Mucosa of descending colon (tissue), 3 donors: ENCODE data around the gene SDS. TPM values are rescaled to one million over a fixed set of nuclear protein-coding genes. Genes with fewer than 3 reads are reported as not detected.

ENCODE experiments used
- ATAC-seq: fragments of 200-7000 bp; cut with Tn5 transposase; one replicate; pipeline ENCODE4 v1.9.1; 2020; ENCODE audit warnings: mild to moderate bottlenecking, moderate library complexity
- DNase-seq, 3 donors: peaks; one replicate each; pipeline ENCODE4 v3.0.0-alpha.2; 2020
- H3K36me3 ChIP-seq: fragments of 200-600 bp; one replicate; pipeline ENCODE4 v1.8.0; 2021; ENCODE audit warnings: low read depth, mild to moderate bottlenecking
- H3K4me1 ChIP-seq: fragments of 200-600 bp; one replicate; pipeline ENCODE4 v1.8.0; 2021; ENCODE audit warnings: low read depth, mild to moderate bottlenecking
- H3K4me3 ChIP-seq: fragments of 200-600 bp; one replicate; pipeline ENCODE4 v1.8.0; 2021; ENCODE audit warnings: mild to moderate bottlenecking
- H3K9me3 ChIP-seq: fragments of 200-600 bp; one replicate; pipeline ENCODE4 v1.8.0; 2021; ENCODE audit warnings: mild to moderate bottlenecking
- intact Hi-C, 2 donors: fragments of 100-400 bp; cut with DNase I in 1 of 2; cut with micrococcal nuclease in 1 of 2; formaldehyde crosslinking; loops; one replicate each; pipeline versions ENCODE4 v1.11.0 to v1.11.1; 2022; cut with DNase I, micrococcal nuclease
- total RNA-seq, 3 donors: library from RNA; stranded (reverse); fragmentation: NEBNext Ultra II Directional in 2 of 3; extraction: Animal tissue kit (Norgen Biotek cat#: 25700) in 2 of 3; gene quantifications; one replicate each; pipeline versions ENCODE4 v1.2.1 to v1.2.4, GENCODE V29; 2021 to 2023
- TF ChIP-seq, protein P1 (sequence below): fragments of 200-600 bp; IDR thresholded peaks from one replicate; pipeline ENCODE4 v1.8.0; 2022; ENCODE audit warnings: antibody characterized with exemption, mild to moderate bottlenecking
- donor health status: DM: no; HTN: no; CAD: no; lungs with moderate emphysema.
- donor health status: DM: no; HTN: no; CAD: no.
- donor health status: DM: no; HTN: yes; CAD: no.

Gene SDS
- total RNA-seq, 3 donors from 2014 or later = 0.44 to 3.9 (median 3.2) TPM

DNA sequence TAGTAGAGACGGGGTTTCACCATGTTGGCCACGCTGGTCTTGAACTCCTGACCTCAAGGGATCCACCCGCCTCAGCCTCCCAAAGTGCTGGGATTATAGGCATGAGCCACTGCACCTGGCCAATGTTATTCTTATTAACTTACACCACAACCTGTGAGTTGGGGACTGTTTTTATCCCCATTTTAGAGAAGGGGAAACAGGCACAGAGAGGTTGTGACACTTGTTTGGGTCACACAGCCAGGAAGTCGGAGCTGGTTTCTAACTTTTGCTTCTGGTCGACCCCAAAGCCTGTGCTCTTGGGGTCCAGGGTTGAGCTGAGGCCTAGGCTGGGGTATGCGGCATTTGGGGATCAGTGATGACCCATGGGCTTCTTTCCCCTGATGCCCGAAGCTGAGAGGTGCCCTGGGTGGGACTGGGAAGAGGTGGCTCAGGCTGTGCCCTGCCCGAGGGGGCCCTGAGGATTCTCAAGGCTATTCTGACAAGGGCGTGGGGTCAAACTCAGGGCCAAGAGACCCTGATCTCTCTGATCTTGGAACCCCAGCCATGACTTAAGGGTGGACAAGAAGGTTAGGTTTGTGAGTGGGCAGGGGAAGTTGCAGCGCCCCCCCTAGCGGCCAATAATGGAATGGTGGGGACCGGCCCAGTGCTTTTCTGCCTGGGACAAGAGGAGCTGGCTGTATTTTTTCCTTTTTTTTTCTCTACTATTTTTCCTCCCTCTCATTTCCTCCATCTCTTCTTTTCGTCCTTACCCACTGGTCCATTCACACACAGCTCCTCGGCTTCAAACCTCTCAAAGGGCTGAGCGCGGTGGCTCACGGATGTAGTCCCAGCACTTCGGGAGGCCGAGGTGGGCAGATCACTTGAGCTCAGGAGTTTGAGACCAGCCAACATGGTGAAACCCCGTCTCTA, 21.5 kb upstream of the SDS start:
- H3K4me3 ChIP-seq = no peak overlapping the region
- no peaks in the 10 kb centered on the region for H3K36me3 ChIP-seq
- H3K4me1 ChIP-seq = no peaks in the 10 kb centered on the region
- DNase-seq (peak in 2 of 3 donors; percentile 72 to 77), ATAC-seq (peak; percentile 61)
- TF ChIP-seq, protein P1, sequence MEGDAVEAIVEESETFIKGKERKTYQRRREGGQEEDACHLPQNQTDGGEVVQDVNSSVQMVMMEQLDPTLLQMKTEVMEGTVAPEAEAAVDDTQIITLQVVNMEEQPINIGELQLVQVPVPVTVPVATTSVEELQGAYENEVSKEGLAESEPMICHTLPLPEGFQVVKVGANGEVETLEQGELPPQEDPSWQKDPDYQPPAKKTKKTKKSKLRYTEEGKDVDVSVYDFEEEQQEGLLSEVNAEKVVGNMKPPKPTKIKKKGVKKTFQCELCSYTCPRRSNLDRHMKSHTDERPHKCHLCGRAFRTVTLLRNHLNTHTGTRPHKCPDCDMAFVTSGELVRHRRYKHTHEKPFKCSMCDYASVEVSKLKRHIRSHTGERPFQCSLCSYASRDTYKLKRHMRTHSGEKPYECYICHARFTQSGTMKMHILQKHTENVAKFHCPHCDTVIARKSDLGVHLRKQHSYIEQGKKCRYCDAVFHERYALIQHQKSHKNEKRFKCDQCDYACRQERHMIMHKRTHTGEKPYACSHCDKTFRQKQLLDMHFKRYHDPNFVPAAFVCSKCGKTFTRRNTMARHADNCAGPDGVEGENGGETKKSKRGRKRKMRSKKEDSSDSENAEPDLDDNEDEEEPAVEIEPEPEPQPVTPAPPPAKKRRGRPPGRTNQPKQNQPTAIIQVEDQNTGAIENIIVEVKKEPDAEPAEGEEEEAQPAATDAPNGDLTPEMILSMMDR = peak; percentile 76
- no peaks in the 10 kb centered on the region for H3K9me3 ChIP-seq
- intact Hi-C loops = no loop called here

DNA sequence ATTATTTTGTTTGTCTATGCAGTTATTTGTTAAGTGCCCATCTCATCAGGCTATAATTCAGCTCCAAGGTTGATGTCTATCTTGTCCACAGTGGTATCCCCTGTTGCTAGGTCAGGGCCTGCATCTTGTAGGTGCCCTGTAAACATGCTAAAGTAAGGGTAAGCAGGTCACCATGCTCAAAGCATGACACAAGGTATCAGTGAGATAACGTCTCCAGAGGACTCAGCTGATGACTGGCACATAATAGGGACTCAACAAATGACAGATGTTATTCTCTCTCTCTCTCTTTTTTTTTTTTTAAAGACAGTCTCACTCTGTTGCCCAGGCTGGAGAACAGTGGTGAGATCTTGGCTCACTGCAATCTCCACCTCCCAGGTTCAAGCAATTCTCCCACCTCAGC, 20.8 kb upstream of the SDS start:
- TF ChIP-seq, protein P1 = no peak
- Histone ChIP-seq H3K36me3 (no peaks in the 10 kb centered on the region), H3K9me3 (no peaks in the 10 kb centered on the region), H3K4me1 (no peaks in the 10 kb centered on the region), H3K4me3 (no peak overlapping the region)
- DNase-seq (no peak), ATAC-seq (no peak)
- intact Hi-C loops = no loop called here

DNA sequence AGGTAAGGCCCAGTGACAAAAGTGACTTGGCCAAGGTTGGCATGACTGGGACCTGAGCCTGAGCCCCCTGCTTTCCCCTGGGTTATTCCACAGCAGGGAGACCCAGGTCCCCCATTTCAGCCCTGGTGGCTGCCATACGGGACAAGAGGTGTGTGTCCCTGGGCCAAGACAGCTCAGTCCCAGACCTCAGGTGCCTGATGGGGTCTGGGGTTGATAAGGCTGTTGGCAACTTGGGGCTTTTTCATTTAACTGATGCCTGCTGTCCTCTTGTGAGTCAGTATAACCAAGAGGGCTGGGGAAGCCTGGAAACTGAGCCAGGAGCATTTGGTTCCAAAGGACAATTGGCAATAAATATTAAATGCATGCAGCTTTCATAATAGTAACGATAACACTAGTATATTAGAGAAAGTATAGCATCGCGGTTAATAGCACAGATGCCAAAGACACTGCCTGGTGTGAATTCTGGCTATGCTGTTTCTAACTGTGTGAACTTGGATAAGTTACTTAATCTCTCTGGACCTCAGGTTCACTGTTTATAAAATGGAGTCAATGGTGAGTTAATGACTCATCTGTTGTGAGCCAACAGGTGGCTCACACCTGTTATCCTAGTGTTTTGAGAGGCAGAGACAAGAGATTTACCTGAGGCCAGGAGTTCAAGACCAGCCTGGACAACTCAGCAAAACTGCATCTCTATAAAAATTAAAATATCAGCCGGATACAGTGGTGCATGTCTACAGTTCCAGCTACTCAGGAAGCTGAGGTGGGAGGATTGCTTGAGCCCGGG, 19.4 kb upstream of the SDS start:
- ATAC-seq = no peak
- TF ChIP-seq, protein P1 = no peak
- Histone ChIP-seq H3K4me1 (no peaks in the 10 kb centered on the region), H3K36me3 (no peaks in the 10 kb centered on the region), H3K4me3 (peak overlapping the region; percentile 44), H3K9me3 (no peaks in the 10 kb centered on the region)
- no peak for DNase-seq
- intact Hi-C loops = no loop called here

DNA sequence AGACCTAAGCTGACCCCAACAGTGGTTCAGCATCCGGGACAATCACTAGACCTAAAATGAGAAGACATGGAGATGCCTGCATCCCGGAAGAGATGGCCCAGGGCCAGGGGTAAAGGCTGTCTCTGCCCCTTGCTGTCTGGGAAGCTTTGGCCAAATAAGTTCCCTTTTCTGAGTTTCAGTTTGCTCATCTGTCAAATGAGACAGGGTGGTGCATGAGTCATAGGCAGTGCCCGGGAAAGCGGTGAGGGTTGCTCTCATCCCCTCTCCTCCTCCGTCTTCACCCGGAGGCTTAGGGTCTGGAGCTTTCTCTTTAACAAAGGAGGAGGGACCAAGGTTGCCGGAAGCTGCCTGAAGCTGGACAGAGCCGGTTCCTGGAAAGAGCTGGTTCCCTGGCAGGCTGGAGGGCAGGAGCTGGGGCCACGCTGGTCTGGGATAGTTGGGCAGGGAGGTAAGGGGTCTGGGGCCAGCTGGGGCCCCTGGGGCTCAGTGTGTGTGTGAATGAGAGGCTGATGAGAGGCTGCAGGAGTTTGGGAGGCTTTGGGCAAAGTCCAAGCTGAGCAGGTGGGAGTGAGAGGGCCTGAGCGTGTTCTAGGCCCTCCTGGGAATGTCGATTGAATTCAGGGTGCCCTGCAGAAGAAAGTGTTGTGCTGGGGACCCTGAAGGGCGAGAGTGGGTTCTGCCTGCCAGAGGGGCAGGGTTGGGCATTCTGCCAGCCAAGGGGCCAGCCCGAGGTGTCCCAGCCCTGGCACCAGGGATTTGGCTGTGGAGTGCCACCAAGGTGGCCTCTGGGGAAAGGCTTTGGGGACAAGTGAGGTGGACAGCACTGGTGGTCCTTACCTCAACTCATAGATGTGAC, 18.6 kb upstream of the SDS start, which contains the start of gene SDSL:
SDSL (plus strand) TSS at position 351 of the 856 bp plus-strand sequence. CDS start 5,603 bp downstream, outside the sequence.
- TF ChIP-seq, protein P1 = no peak
- Histone ChIP-seq H3K9me3 (no peaks in the 10 kb centered on the region), H3K36me3 (no peaks in the 10 kb centered on the region), H3K4me1 (no peaks in the 10 kb centered on the region), H3K4me3 (peak within 1 kb of the TSS; percentile 44)
- intact Hi-C loops = no loop called here
- DNase-seq = peak; percentile 75 to 79 (median 75)
- peak; percentile 95 for ATAC-seq

DNA sequence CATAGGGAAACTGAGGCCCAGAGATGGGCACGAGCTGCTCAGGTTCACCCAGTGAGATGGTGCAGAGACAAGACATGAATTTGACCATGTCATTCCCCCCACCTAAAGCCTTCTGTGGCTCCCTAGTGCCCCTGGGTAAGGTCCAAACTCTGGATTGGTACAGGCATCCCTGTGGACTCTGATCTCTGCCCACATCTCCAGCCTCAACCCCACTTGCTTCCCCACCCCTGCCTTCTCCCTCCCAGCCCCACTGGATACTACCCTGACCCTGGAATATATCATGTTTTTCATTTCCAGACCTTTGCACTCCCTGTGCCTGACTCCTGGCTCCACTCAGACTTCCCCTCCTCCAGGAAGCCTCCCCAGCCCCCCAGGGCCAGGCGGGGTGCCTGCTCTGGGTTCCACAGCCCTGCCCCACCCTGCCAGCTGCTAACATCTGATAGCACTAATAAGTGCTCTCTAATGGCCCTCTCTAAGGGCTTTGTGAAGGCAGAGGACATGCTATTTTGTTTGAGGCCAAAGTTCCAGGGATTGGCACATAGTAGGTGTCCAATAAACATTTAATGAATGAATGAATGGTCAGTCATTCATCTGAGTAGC, 17.4 kb upstream of the SDS start:
- ATAC-seq (no peak), DNase-seq (no peak)
- intact Hi-C loops = no loop called here
- Histone ChIP-seq H3K4me3 (no peak overlapping the region), H3K36me3 (no peaks in the 10 kb centered on the region), H3K4me1 (no peaks in the 10 kb centered on the region), H3K9me3 (no peaks in the 10 kb centered on the region)
- TF ChIP-seq, protein P1 = no peak
